MM.1S (cell line): ENCODE results near the gene PSPH.

Experiments used
- EZH2phosphoT487 ChIP-seq: fragments of 300-600 bp; sonication (generic); IDR thresholded peaks from 2 replicates; pipeline ENCODE4 v1.6.1; 2018; ENCODE audit warnings: antibody characterized with exemption, low read length
- TF ChIP-seq, protein P1 (sequence below): fragments of 300-600 bp; sonication (generic); IDR thresholded peaks from 2 replicates; pipeline ENCODE4 v1.5.1; 2016; ENCODE audit warnings: antibody characterized with exemption, low read length, mixed read lengths

DNA sequence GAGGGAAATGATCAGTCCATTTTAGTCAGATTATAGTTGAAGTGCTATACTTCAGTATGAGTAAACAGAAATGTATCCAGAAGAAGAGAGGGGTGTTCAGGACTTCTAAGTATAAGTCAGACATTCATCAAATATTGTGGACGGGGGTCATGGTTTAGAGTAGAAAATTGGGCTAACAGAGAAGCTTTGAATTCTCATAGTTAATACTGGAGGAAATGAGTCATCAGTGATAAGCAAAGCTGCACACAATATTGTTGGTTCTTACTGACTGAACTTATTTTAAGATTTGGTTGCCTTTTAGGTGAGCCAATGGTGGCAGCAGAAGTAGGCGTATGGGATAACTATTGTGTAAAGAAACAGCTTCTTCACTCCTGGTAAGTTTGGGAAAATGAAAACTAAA, 11.1 kb upstream of the PSPH start:
- TF ChIP-seq, protein P1, sequence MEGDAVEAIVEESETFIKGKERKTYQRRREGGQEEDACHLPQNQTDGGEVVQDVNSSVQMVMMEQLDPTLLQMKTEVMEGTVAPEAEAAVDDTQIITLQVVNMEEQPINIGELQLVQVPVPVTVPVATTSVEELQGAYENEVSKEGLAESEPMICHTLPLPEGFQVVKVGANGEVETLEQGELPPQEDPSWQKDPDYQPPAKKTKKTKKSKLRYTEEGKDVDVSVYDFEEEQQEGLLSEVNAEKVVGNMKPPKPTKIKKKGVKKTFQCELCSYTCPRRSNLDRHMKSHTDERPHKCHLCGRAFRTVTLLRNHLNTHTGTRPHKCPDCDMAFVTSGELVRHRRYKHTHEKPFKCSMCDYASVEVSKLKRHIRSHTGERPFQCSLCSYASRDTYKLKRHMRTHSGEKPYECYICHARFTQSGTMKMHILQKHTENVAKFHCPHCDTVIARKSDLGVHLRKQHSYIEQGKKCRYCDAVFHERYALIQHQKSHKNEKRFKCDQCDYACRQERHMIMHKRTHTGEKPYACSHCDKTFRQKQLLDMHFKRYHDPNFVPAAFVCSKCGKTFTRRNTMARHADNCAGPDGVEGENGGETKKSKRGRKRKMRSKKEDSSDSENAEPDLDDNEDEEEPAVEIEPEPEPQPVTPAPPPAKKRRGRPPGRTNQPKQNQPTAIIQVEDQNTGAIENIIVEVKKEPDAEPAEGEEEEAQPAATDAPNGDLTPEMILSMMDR = no peak
- TF ChIP-seq EZH2phosphoT487 = no peak
